ENCODE results near the gene KCNMA1.
"Not testable (repeated sequence)": the region's sequence is repeated elsewhere in the genome, so short reads cannot be mapped to it uniquely, and the experiment has no call there.

Gene KCNMA1

GRCh38 chr10:77349226-77349625, 288.4 kb downstream of the KCNMA1 start:
- DNase-seq (ENCODE audit: low read depth, low spot score): no peak

- DNase-seq (ENCODE audit: low read depth, low spot score): peak; percentile 54
Measured at GRCh38 chr10:77348751-77349150, 288.9 kb downstream of the KCNMA1 start.

GRCh38 chr10:77348082-77348481, 289.5 kb downstream of the KCNMA1 start:
- DNase-seq (ENCODE audit: low read depth, low spot score): no peak

GRCh38 chr10:77347052-77347451, 290.6 kb downstream of the KCNMA1 start:
- no peak for DNase-seq (ENCODE audit: low read depth, low spot score)

- no peak for DNase-seq (ENCODE audit: low read depth, low spot score)
Measured at GRCh38 chr10:77341055-77341454, 296.6 kb downstream of the KCNMA1 start.

GRCh38 chr10:77339872-77340271, 297.7 kb downstream of the KCNMA1 start:
- not testable (repeated sequence) for DNase-seq (ENCODE audit: low read depth, low spot score)

GRCh38 chr10:77339166-77339565, 298.4 kb downstream of the KCNMA1 start:
- DNase-seq (ENCODE audit: low read depth, low spot score): no peak

- no peak for DNase-seq (ENCODE audit: low read depth, low spot score)
Measured at GRCh38 chr10:77338143-77338542, 299.5 kb downstream of the KCNMA1 start.

GRCh38 chr10:77334501-77334900, 303.1 kb downstream of the KCNMA1 start:
- DNase-seq (ENCODE audit: low read depth, low spot score): no peak

GRCh38 chr10:77333610-77334340, 303.8 kb downstream of the KCNMA1 start:
- DNase-seq (ENCODE audit: low read depth, low spot score): no peak

GRCh38 chr10:77332256-77332655, 305.4 kb downstream of the KCNMA1 start:
- DNase-seq (ENCODE audit: low read depth, low spot score): no peak

- DNase-seq (ENCODE audit: low read depth, low spot score): peak; percentile 60
Measured at GRCh38 chr10:77328272-77328816, 309.3 kb downstream of the KCNMA1 start.

- no peak for DNase-seq (ENCODE audit: low read depth, low spot score)
Measured at GRCh38 chr10:77325233-77325537, 312.4 kb downstream of the KCNMA1 start.

- DNase-seq (ENCODE audit: low read depth, low spot score): no peak
Measured at GRCh38 chr10:77321838-77322237, 315.8 kb downstream of the KCNMA1 start.

- DNase-seq (ENCODE audit: low read depth, low spot score): peak; percentile 27
Measured at GRCh38 chr10:77320971-77321471, 316.6 kb downstream of the KCNMA1 start.

GRCh38 chr10:77319557-77319956, 318.1 kb downstream of the KCNMA1 start:
- no peak for DNase-seq (ENCODE audit: low read depth, low spot score)

GRCh38 chr10:77318739-77319138, 318.9 kb downstream of the KCNMA1 start:
- peak; percentile 63 for DNase-seq (ENCODE audit: low read depth, low spot score)

- DNase-seq (ENCODE audit: low read depth, low spot score): peak; percentile 64
Measured at GRCh38 chr10:77317221-77317620, 320.4 kb downstream of the KCNMA1 start.

GRCh38 chr10:77315496-77316129, 322.0 kb downstream of the KCNMA1 start:
- DNase-seq (ENCODE audit: low read depth, low spot score): no peak

GRCh38 chr10:77313066-77313750, 324.4 kb downstream of the KCNMA1 start:
- no peak for DNase-seq (ENCODE audit: low read depth, low spot score)

GRCh38 chr10:77311186-77311585, 326.4 kb downstream of the KCNMA1 start:
- DNase-seq (ENCODE audit: low read depth, low spot score): no peak

GRCh38 chr10:77310288-77310840, 327.2 kb downstream of the KCNMA1 start:
- DNase-seq (ENCODE audit: low read depth, low spot score): no peak

Measured in astrocyte of the hippocampus (primary cell).